Measurements from ENCODE around the gene S100A2.

DNA sequence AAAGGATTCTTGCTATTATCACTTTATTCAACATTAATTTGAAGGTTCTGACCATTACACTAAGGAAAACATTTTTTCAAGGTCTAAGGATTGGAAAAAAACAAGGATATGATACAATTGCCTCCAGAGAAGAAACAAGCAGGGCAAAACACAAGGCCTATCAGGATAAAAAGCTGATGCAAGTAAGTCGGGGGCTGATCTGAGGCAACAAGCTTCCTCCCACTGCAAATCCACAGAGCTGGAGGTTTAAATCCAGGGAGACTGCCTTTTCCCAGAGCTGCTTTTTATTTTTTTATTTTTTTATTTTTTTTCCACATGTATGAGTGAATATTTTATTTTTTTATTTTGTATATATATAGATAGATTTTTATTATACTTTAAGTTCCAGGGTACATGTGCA is 19.4 kb upstream of the S100A2 start:
- TF ChIP-seq SUZ12 (IDR thresholded peaks at IDR 0.05) (no peak), ELF4 (IDR thresholded peaks at IDR 0.05) (no peak), ZNF384 (IDR thresholded peaks at IDR 0.05) (no peak), SP1 (IDR thresholded peaks at IDR 0.05) (no peak), FOXK2 (IDR thresholded peaks at IDR 0.05) (no peak), FOXM1 (IDR thresholded peaks at IDR 0.05; ENCODE audit: borderline replicate concordance) (no peak), L3MBTL2 (conservative IDR thresholded peaks at IDR 0.05) (no peak), NFRKB (IDR thresholded peaks at IDR 0.05) (no peak), BHLHE40 (IDR thresholded peaks at IDR 0.05; ENCODE audit: borderline replicate concordance) (no peak), CTBP1 (IDR thresholded peaks at IDR 0.05; ENCODE audit: borderline replicate concordance) (no peak), HDGF (IDR thresholded peaks at IDR 0.05; ENCODE audit: borderline replicate concordance) (no peak), FOXA1 (IDR thresholded peaks at IDR 0.05) (no peak), TARDBP (IDR thresholded peaks at IDR 0.05) (no peak)
- TF ChIP-seq, protein P1, sequence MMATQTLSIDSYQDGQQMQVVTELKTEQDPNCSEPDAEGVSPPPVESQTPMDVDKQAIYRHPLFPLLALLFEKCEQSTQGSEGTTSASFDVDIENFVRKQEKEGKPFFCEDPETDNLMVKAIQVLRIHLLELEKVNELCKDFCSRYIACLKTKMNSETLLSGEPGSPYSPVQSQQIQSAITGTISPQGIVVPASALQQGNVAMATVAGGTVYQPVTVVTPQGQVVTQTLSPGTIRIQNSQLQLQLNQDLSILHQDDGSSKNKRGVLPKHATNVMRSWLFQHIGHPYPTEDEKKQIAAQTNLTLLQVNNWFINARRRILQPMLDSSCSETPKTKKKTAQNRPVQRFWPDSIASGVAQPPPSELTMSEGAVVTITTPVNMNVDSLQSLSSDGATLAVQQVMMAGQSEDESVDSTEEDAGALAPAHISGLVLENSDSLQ (IDR thresholded peaks at IDR 0.05), result no peak

Measured in HEK293T (cell line).